SK-N-SH (cell line): ENCODE data around the gene IQSEC3. TPM values are rescaled to one million over a fixed set of nuclear protein-coding genes. Genes with fewer than 3 reads are reported as not detected.

ENCODE experiments used
- CTCF ChIA-PET: fragments of 300-600, 350-600 bp; formaldehyde crosslinking; extraction: SDS; loops from one replicate; lab custom pipeline; 2021; lab: Yijun Ruan, JAX
- POLR2A ChIA-PET: fragments of 350-600 bp; sonication (Branson Sonifier 250); formaldehyde crosslinking; extraction: SDS; loops from one replicate; lab custom pipeline; 2020; ENCODE audit warnings: antibody characterized with exemption, inconsistent platforms; lab: Yijun Ruan, JAX
- DNase-seq: peaks from one replicate; pipeline ENCODE4 v3.0.0; 2012
- H2AFZ ChIP-seq: fragments of 200-600 bp; sonication (generic); 2 replicates; pipeline ENCODE4 v1.8.1; 2016; ENCODE audit warnings: antibody characterized with exemption, mild to moderate bottlenecking, low read depth
- H3F3A ChIP-seq: fragments of 200-600 bp; sonication (generic); replicated peaks from 2 replicates; pipeline ENCODE3; 2016; ENCODE audit warnings: antibody characterized with exemption, mild to moderate bottlenecking; ENCODE audit not compliant: insufficient read depth
- H3K27ac ChIP-seq, 2 experiments: fragments of 200-500 bp in 1 of 2; fragments of 200-600 bp in 1 of 2; sonication (Bioruptor generic) in 1 of 2; sonication (generic), shearing (Covaris generic) in 1 of 2; 2 replicates each; pipeline versions ENCODE4 v1.5.1 to v1.6.1; 2014 to 2016; ENCODE audit warnings: low read depth in 2 of 2, inconsistent platforms in 1 of 2, low read length in 1 of 2, mild to moderate bottlenecking in 1 of 2, mixed read lengths in 1 of 2
- H3K27me3 ChIP-seq: fragments of 200-600 bp; sonication (generic), shearing (Covaris generic); 2 replicates; pipeline ENCODE4 v1.6.1; 2016; ENCODE audit warnings: mixed run types; ENCODE audit not compliant: insufficient read depth
- H3K36me3 ChIP-seq, 2 experiments: fragments of 200-500 bp in 1 of 2; fragments of 200-600 bp in 1 of 2; sonication (Bioruptor generic) in 1 of 2; sonication (generic) in 1 of 2; replicated peaks in 1 of 2; 2 replicates each; pipeline versions ENCODE3 to v1.5.1; 2014 to 2016; ENCODE audit warnings: low read length in 1 of 2, mild to moderate bottlenecking in 1 of 2; ENCODE audit not compliant: insufficient read depth in 2 of 2, control insufficient read depth in 1 of 2
- H3K4me1 ChIP-seq, 2 experiments: fragments of 200-500 bp in 1 of 2; fragments of 200-600 bp in 1 of 2; sonication (Bioruptor generic) in 1 of 2; sonication (generic), shearing (Covaris generic) in 1 of 2; 2 replicates each; pipeline versions ENCODE4 v1.5.1 to v1.6.1; 2014 to 2016; ENCODE audit warnings: low read depth in 1 of 2, low read length in 1 of 2, mixed run types in 1 of 2; ENCODE audit not compliant: insufficient read depth in 2 of 2, control insufficient read depth in 1 of 2
- H3K4me2 ChIP-seq: fragments of 200-600 bp; sonication (generic), shearing (Covaris generic); 2 replicates; pipeline ENCODE4 v1.6.1; 2017; ENCODE audit warnings: mixed run types
- H3K4me3 ChIP-seq, 2 experiments: fragments of 200-500 bp in 1 of 2; fragments of 200-600 bp in 1 of 2; sonication (Bioruptor generic) in 1 of 2; sonication (generic), shearing (Covaris generic) in 1 of 2; 2 replicates each; pipeline versions ENCODE4 v1.5.1 to v1.8.1; 2014 to 2016; ENCODE audit warnings: low read depth in 2 of 2, inconsistent platforms in 1 of 2, low read length in 1 of 2, mild to moderate bottlenecking in 1 of 2, mixed read lengths in 1 of 2, moderate library complexity in 1 of 2
- H3K79me2 ChIP-seq: fragments of 200-600 bp; sonication (generic); 2 replicates; pipeline ENCODE4 v1.8.1; 2017; ENCODE audit warnings: mild to moderate bottlenecking; ENCODE audit not compliant: insufficient read depth
- H3K9ac ChIP-seq: fragments of 200-600 bp; sonication (generic); 2 replicates; pipeline ENCODE4 v1.6.1; 2017; ENCODE audit warnings: mixed run types
- H3K9me2 ChIP-seq: fragments of 200-600 bp; sonication (generic); 2 replicates; pipeline ENCODE4 v1.6.1; 2017; ENCODE audit warnings: mixed run types
- H3K9me3 ChIP-seq: fragments of 200-600 bp; sonication (generic); 2 replicates; pipeline ENCODE4 v1.6.1; 2017; ENCODE audit warnings: mixed run types, mild to moderate bottlenecking, moderate library complexity
- H4K20me1 ChIP-seq: fragments of 200-600 bp; sonication (generic); 2 replicates; pipeline ENCODE4 v1.6.1; 2017; ENCODE audit warnings: mild to moderate bottlenecking, mixed run types; ENCODE audit not compliant: insufficient read depth
- ELF1 ChIP-seq: IDR thresholded peaks from 2 replicates; pipeline ENCODE4 v1.4.0; 2012
- EP300 ChIP-seq, 2 experiments: IDR thresholded peaks; 2 replicates each; pipeline versions ENCODE4 v1.4.0 to v1.6.1; 2012; ENCODE audit warnings: borderline replicate concordance in 1 of 2, low read depth in 1 of 2, low read length in 1 of 2
- EZH2phosphoT487 ChIP-seq: fragments of 200-600 bp; sonication (generic); IDR thresholded peaks from 2 replicates; pipeline ENCODE4 v1.6.1; 2017; ENCODE audit warnings: low read depth, mixed run types, mild to moderate bottlenecking, antibody characterized with exemption, moderate library complexity, borderline replicate concordance
- FOXJ3 ChIP-seq: sonication (generic); formaldehyde crosslinking; IDR thresholded peaks from 2 replicates; pipeline ENCODE4 v1.5.1; 2020; ENCODE audit warnings: mild to moderate bottlenecking, missing genetic modification reagents
- GABPA ChIP-seq: IDR thresholded peaks from 2 replicates; pipeline ENCODE4 v1.4.0; 2012; ENCODE audit warnings: low read depth, mild to moderate bottlenecking
- GATA2 ChIP-seq: sonication (generic); formaldehyde crosslinking; IDR thresholded peaks from 2 replicates; pipeline ENCODE4 v1.5.0; 2020; ENCODE audit warnings: mild to moderate bottlenecking, missing genetic modification reagents
- JUND ChIP-seq: IDR thresholded peaks from 2 replicates; pipeline ENCODE4 v1.4.0; 2012
- MAX ChIP-seq: IDR thresholded peaks from 2 replicates; pipeline ENCODE4 v1.4.0; 2012; ENCODE audit warnings: low read depth
- PBX3 ChIP-seq: IDR thresholded peaks from 2 replicates; pipeline ENCODE4; 2012
- POLR2AphosphoS5 ChIP-seq: IDR thresholded peaks from 2 replicates; pipeline ENCODE4 v1.6.1; 2012; ENCODE audit warnings: low read depth, low read length
- RAD21 ChIP-seq: IDR thresholded peaks from 2 replicates; pipeline ENCODE4 v1.6.1; 2012; ENCODE audit warnings: mild to moderate bottlenecking, low read length
- SMC3 ChIP-seq: IDR thresholded peaks from 2 replicates; pipeline ENCODE4 v1.6.1; 2012; ENCODE audit warnings: low read depth, low read length, improper control_type of control experiment
- TEAD4 ChIP-seq: IDR thresholded peaks from 2 replicates; pipeline ENCODE4 v1.4.0; 2012; ENCODE audit warnings: mild to moderate bottlenecking, borderline replicate concordance; ENCODE audit not compliant: insufficient read depth
- USF1 ChIP-seq: IDR thresholded peaks from 2 replicates; pipeline ENCODE4 v1.4.0; 2012; ENCODE audit warnings: low read depth, borderline replicate concordance
- WGBS: methylation state at CpG from one replicate; pipeline ENCODE4 v1.1.6; 2017; ENCODE audit warnings: low lambda C conversion rate; 5-methylcytosine and 5-hydroxymethylcytosine counted together
- polyA plus RNA-seq, 3 experiments: library from polyadenylated mRNA; depleted of rRNA; stranded (reverse); fragments of >200 nt; gene quantifications; 2 replicates each; pipeline ENCODE4 v1.2.3, GENCODE V29; 2012
- TF ChIP-seq, protein P1 (sequence below): IDR thresholded peaks from 2 replicates; pipeline ENCODE4 v1.6.1; 2012; ENCODE audit warnings: mild to moderate bottlenecking, low read depth, low read length, moderate library complexity
- TF ChIP-seq, protein P2 (sequence below): IDR thresholded peaks from 2 replicates; pipeline ENCODE4 v1.4.0; 2012; ENCODE audit warnings: low read depth, borderline replicate concordance

The IQSEC3 gene
- polyA plus RNA-seq, 1 of the 3 experiments (the other 2 are of a cell fraction) = 0.02 TPM

- Histone ChIP-seq H3K4me1 (no peaks in the 10 kb centered on the region; a peak in 1 of 4 replicates), H3K27me3 (no peaks in the 10 kb centered on the region; the same call in 1 of the 2 replicates), H3K4me2 (no peak overlapping the region), H3K79me2 (no peaks in the 10 kb centered on the region), H3F3A (no peaks in the 10 kb centered on the region), H4K20me1 (no peaks in the 10 kb centered on the region), H3K9me2 (no peaks in the 10 kb centered on the region), H3K9ac (no peak overlapping the region), H3K4me3 (no peak overlapping the region), H3K27ac (no peak overlapping the region), H3K36me3 (no peaks in the 10 kb centered on the region), H3K9me3 (no peaks in the 10 kb centered on the region), H2AFZ (no peak overlapping the region)
- TF ChIP-seq EZH2phosphoT487 = no peak
- no peak for TF ChIP-seq GABPA
- TF ChIP-seq PBX3 = no peak
- TF ChIP-seq FOXJ3 (CRISPR knock-in tag) = no peak
- no peak for TF ChIP-seq RAD21
- no peak for TF ChIP-seq POLR2AphosphoS5
- no peak for TF ChIP-seq SMC3
- no peak for TF ChIP-seq ELF1
- WGBS = 71% methylated on average over 18 of the region's 19 CpGs
- CTCF ChIA-PET = interaction anchor here (2.7 kb wide), 1 partner anchor 9 kb away, joined by 15 read pairs; no protein-coding TSS in a partner anchor
- POLR2A ChIA-PET = no interaction called here
- DNase-seq = no peak
Observed at GRCh38 chr12:143964-144649, 77.5 kb downstream of the IQSEC3 start.

GRCh38 chr12:144650-145284, 78.2 kb downstream of the IQSEC3 start:
- Histone ChIP-seq H3K4me2 (no peak overlapping the region), H3K27me3 (no peaks in the 10 kb centered on the region; the same call in 1 of the 2 replicates), H3K4me1 (peaks cover 0 to 3% of the 10 kb centered on the region in 2 experiments; a peak in 1 of 4 replicates), H3K36me3 (no peaks in the 10 kb centered on the region), H2AFZ (no peak overlapping the region), H4K20me1 (no peaks in the 10 kb centered on the region), H3K9me2 (no peaks in the 10 kb centered on the region), H3K9me3 (no peaks in the 10 kb centered on the region), H3F3A (no peaks in the 10 kb centered on the region), H3K27ac (no peak overlapping the region), H3K4me3 (no peak overlapping the region), H3K79me2 (no peaks in the 10 kb centered on the region), H3K9ac (no peak overlapping the region)
- 62% methylated on average over 5 of the region's 5 CpGs for WGBS
- POLR2A ChIA-PET = no interaction called here
- no peak for DNase-seq
- TF ChIP-seq GABPA = no peak
- no peak for TF ChIP-seq TEAD4
- no peak for TF ChIP-seq GATA2 (CRISPR knock-in tag)
- no peak for TF ChIP-seq USF1
- no peak for TF ChIP-seq SMC3
- TF ChIP-seq, protein P1, sequence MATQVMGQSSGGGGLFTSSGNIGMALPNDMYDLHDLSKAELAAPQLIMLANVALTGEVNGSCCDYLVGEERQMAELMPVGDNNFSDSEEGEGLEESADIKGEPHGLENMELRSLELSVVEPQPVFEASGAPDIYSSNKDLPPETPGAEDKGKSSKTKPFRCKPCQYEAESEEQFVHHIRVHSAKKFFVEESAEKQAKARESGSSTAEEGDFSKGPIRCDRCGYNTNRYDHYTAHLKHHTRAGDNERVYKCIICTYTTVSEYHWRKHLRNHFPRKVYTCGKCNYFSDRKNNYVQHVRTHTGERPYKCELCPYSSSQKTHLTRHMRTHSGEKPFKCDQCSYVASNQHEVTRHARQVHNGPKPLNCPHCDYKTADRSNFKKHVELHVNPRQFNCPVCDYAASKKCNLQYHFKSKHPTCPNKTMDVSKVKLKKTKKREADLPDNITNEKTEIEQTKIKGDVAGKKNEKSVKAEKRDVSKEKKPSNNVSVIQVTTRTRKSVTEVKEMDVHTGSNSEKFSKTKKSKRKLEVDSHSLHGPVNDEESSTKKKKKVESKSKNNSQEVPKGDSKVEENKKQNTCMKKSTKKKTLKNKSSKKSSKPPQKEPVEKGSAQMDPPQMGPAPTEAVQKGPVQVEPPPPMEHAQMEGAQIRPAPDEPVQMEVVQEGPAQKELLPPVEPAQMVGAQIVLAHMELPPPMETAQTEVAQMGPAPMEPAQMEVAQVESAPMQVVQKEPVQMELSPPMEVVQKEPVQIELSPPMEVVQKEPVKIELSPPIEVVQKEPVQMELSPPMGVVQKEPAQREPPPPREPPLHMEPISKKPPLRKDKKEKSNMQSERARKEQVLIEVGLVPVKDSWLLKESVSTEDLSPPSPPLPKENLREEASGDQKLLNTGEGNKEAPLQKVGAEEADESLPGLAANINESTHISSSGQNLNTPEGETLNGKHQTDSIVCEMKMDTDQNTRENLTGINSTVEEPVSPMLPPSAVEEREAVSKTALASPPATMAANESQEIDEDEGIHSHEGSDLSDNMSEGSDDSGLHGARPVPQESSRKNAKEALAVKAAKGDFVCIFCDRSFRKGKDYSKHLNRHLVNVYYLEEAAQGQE = no peak
- no peak for TF ChIP-seq RAD21
- no peak for TF ChIP-seq ELF1
- no peak for TF ChIP-seq MAX
- TF ChIP-seq, protein P2, sequence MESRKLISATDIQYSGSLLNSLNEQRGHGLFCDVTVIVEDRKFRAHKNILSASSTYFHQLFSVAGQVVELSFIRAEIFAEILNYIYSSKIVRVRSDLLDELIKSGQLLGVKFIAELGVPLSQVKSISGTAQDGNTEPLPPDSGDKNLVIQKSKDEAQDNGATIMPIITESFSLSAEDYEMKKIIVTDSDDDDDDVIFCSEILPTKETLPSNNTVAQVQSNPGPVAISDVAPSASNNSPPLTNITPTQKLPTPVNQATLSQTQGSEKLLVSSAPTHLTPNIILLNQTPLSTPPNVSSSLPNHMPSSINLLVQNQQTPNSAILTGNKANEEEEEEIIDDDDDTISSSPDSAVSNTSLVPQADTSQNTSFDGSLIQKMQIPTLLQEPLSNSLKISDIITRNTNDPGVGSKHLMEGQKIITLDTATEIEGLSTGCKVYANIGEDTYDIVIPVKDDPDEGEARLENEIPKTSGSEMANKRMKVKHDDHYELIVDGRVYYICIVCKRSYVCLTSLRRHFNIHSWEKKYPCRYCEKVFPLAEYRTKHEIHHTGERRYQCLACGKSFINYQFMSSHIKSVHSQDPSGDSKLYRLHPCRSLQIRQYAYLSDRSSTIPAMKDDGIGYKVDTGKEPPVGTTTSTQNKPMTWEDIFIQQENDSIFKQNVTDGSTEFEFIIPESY = no peak
- no peak for TF ChIP-seq EP300 (IDR thresholded peaks at IDR 0.05; ENCODE audit: borderline replicate concordance in 1 of 2, low read depth in 1 of 2, low read length in 1 of 2)
- TF ChIP-seq JUND = no peak
- CTCF ChIA-PET = interaction anchor here (1.0 to 2.7 kb wide), 2 partner anchors 8 to 44 kb away, joined by 3 to 15 read pairs; no protein-coding TSS in a partner anchor
